Testis (tissue), 2 donors: Measurements from ENCODE around the gene ZNF726.

Source experiments
- CTCF ChIP-seq, 3 experiments: fragments of 450-650 bp in 2 of 3; fragments of 200-600 bp in 1 of 3; sonication (generic) in 1 of 3; IDR thresholded peaks; one replicate each; pipeline ENCODE4 v1.5.1; 2016 to 2019; ENCODE audit warnings: antibody characterized with exemption in 3 of 3, mild to moderate bottlenecking in 2 of 3, moderate library complexity in 1 of 3
- POLR2A ChIP-seq: fragments of 450-650 bp; IDR thresholded peaks from one replicate; pipeline ENCODE4 v1.6.1; 2017; ENCODE audit warnings: antibody characterized with exemption, mild to moderate bottlenecking, moderate library complexity

- TF ChIP-seq CTCF (IDR thresholded peaks at IDR 0.05): no peak
- TF ChIP-seq POLR2A: no peak
These were observed 46.8 kb upstream of the ZNF726 start for GRCh38 chr19:23867895-23868294.
